GM12873 (cell line): ENCODE data around the gene LTBR.

Experiments used
- CTCF ChIP-seq: IDR thresholded peaks from 2 replicates; pipeline ENCODE4 v1.5.1; 2012; ENCODE audit warnings: low read depth, mild to moderate bottlenecking, moderate library complexity, low read length, control low read depth; ENCODE audit not compliant: insufficient read depth; ENCODE audit errors: missing control alignments

Gene LTBR

GRCh38 chr12:6386491-6386890 lies 2.5 kb downstream of the LTBR start:
- no peak for TF ChIP-seq CTCF

- no peak for TF ChIP-seq CTCF
Measured at GRCh38 chr12:6387541-6387940, 3.6 kb downstream of the LTBR start.

- TF ChIP-seq CTCF, result no peak
Measured at GRCh38 chr12:6390084-6390799, 6.3 kb downstream of the LTBR start.

GRCh38 chr12:6391013-6391412 lies 7.1 kb downstream of the LTBR start:
- TF ChIP-seq CTCF, result no peak

DNA sequence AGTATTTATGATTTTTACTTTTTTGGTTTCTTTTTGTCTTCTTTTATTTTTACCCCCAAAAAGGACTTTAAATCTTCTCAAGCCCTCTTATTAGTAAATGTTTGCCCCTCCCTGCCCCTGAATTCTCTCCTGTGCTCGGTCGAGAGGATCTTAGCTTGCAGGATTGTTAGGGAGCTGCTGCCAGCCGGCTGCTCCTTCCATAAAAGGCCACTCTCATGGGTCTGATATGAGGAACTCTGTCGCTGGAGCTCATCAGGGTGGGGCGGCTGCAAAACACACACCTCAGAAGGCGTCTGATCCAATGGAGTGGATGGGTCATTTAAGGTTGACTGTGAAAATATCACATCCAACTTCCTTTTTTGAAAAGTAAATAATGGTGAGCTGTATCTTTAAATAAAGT lies 8.5 kb downstream of the LTBR start:
- no peak for TF ChIP-seq CTCF

GRCh38 chr12:6393109-6393508 lies 9.1 kb downstream of the LTBR start:
- TF ChIP-seq CTCF, result no peak

DNA sequence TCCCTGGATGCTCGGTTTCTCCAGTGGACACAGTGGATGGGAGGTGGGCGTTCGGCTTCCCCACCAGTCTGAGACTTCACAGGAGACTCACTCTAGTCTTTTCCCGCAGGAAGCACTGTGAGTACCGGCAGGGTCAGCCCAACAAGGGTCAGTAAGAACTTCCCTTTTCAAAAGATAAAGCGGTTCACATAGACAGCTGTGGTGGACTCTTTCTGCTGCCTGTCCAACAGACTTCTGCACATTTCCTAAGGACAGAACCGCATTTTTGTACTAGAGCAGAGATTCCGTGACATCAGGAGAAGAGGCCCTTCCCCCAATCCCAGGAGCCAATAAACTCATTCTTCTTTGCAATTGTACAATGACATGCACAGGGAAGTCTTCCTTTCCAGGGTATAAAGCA lies 10.4 kb downstream of the LTBR start:
- TF ChIP-seq CTCF, result no peak
